Head of caudate nucleus (tissue), 42 donors: ENCODE measurements around the gene METTL9.
"Not testable (repeated sequence)": the region's sequence is repeated elsewhere in the genome, so short reads cannot be mapped to it uniquely, and the experiment has no call there.

Experiments used
- DNase-seq, 42 donors: peaks; one replicate each; pipeline versions ENCODE4 v3.0.0 to v3.0.0-alpha.2; 2020 to 2021; ENCODE audit warnings: mixed read lengths in 7 of 42
- intact Hi-C: fragments of 100-400 bp; cut with DNase I; formaldehyde crosslinking; loops from one replicate; pipeline ENCODE4 v1.15.0; 2022

Gene METTL9

DNA sequence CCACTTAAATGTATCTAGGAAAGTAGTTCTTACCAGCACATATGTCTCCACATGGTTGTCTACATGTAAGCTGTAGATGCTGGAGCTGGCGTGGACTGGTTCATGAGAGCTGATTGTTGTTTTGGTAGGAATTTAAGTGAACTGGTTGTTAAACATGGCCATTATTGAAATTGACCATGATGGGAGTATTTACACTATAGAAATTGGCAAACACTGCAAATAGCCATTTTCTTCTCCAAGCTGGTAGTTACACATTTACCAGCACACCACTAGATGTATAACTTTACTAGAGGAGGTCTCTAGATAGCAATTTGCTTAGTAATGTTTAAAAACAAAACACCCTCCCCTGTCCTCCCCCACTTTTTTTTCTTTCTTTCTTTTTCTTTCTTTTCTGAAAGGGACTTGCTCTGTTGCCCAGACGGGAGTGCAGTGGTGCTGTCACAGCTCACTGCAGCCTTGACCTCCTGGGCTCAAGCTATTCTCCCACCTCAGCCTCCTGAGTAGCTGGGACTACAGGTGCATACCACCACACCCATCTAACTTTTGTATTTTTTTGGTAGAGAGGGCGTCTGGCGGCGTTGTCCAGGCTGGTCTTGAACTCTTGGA lies 28.8 kb downstream of the METTL9 start:
- DNase-seq = no peak
- intact Hi-C loops = no loop called here

DNA sequence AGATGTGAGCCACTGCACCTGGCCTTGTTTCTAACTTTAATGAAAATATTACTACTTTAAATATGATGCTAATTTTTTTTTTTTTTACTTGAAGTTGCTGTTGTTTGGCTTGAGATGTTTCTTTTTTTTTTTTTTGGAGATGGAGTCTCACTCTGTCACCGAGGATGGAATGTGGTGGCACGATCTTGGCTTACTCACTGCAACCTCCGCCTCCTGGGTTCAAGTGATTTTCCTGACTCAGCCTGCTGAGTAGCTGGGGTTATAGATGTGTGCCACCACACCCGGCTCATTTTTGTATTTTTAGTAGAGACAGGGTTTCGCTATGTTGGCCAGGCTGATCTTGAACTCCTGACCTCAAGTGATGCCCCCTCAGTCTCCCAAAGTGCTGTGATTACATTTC lies 29.4 kb downstream of the METTL9 start:
- intact Hi-C loops = no loop called here
- no peak for DNase-seq

DNA sequence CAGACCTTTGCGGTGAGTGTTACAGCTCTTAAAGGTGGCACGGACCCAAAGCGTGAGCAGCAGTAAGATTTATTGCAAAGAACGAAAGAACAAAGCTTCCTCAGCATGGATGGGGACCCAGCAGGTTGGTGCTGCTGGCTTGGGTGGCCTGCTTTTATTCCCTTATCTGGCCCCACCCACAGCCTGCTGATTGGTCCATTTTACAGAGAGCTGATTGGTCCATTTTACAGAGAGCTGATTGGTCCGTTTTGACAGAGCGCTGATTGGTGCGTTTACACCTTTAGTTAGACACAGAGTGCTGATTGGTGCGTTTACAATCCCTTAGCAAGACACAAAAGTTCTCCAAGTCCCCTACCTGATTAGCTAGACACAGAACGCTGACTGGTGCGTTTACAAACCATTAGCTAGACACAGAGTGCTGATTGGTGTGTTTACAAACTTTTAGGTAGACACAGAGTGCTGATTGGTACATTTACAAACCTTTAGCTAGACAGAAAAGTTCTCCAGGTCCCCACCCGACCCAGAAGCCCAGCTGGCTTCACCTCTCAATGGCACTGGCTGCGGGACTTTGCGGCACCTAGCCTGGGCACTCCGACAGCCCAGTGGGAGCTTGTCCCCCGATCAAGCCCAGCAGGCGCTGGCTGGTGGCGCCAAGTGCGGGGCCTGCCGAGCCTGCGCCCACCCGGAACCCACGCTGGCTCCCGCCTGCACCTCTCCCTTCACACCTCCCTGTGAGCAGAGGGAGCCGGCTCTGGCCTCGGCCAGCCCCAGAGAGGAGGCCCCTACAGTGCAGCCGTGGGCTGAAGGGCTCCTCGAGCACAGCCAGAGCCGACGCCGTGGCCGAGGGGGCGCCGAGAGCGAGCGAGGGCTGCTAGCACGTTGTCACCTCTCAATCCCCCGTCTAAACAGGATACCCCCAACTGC lies 30.5 kb downstream of the METTL9 start:
- DNase-seq, intact Hi-C loops: not testable (repeated sequence)

DNA sequence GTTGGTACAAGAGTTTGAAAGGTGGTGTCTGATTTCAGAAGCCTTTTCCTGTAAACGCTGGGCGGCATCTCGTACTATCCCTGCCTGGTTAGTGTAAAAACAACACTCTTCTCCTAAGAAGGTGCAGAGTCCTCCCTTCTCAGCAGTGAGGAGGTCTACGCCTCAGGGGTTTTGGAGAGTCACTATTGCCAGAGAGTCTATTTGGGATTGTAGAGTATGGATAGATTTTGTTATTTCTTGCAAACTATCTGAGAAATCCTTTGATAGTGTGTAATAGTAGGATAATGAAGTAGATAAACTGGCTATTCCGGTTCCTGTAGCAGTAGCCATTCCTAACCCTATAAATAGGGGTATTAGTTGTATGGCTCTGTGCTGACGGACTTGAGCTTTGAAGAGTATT lies 31.5 kb downstream of the METTL9 start:
- DNase-seq, intact Hi-C loops: not testable (repeated sequence)

DNA sequence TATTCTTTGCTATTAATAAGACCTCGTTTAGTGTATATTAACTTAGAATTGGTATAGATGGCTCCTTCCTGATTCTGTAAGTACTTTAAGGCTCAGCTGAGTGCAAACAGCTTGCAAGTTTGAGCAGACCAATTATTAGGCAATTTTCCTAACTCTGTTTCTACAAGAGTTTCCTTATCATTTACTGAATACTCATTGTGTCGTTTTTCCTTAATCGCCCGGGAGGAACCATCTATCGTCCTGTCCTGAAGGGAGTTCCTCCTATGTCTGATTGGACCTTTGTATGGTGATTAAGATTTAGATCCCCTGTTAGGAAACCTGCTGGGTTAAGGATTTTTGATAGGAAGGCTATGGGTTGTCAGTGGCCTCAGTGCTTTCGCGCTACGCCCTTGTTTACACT lies 32.0 kb downstream of the METTL9 start:
- DNase-seq, intact Hi-C loops: not testable (repeated sequence)

DNA sequence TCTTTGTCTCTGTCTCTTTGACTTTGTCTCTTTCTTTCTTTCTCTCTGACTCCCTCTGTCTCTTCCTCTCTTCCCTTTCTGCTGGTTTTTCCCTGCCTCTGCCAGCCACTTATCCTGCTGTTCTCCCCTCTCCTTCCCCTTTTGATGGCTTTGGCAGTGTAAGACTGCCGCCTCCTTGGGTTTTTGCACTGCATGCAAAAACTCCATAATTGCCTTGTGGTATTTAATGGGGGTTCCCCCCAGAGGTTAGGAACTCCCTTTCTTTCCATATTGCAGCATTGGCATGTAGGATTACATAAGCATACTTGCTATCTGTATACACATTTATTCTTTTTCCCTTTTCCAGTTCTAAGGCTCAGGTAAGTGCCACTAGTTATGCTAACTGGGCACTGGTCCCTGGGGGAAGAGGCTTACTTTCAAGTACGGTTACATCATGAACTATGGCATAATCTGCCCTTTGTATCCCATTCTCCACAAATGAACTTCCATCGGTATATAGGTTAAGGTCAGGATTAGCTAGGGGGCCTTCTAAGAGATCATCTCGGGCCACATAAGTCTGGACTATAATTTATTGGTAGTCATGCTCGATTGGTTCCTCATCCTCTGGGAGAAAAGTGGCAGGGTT lies 32.7 kb downstream of the METTL9 start:
- DNase-seq, intact Hi-C loops: not testable (repeated sequence)

DNA sequence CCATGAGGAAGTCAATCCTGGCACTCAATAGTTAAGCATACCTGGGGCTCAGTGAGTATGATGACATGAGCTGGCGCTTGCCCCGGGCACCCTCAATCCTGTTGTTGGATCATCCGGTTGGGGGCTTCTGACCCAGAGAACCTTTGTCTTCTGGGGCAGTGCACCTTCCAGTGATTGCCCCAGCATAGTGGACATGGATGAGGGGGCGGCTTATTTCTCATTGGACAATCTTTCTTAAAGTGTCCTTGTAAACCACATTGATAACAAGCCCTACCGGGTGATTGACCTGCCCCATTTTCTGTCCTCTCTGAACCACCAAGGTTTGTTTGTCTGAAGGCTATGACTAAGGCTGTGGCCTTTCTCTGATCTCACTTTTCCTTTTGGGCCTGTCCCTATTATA lies 34.8 kb downstream of the METTL9 start:
- intact Hi-C loops = no loop called here

DNA sequence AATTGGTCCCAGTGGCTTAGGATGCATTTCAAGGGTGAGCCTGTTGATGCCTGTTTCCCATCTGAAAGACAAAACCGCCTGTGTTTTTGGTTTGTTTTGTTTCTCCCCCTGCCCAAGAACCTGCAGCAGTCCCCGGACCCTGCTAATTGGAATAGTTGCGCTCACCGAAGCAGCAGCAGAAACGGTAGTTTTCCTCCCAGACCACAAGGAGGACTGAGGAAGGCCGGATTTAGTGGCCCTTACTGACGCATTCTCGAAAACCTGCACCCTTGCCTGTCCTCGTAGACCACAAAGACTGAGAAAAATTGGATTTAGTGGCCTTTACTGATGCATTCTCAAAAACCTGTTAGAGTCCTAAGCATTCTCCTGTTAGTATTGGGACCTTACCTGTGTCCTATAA lies 36.3 kb downstream of the METTL9 start:
- intact Hi-C loops = not testable (repeated sequence)
- peak in 1 of 42 donors; percentile 21 for DNase-seq

More for the DNA sequence above, 34.8 kb downstream of the METTL9 start:
- no peak for DNase-seq

DNA sequence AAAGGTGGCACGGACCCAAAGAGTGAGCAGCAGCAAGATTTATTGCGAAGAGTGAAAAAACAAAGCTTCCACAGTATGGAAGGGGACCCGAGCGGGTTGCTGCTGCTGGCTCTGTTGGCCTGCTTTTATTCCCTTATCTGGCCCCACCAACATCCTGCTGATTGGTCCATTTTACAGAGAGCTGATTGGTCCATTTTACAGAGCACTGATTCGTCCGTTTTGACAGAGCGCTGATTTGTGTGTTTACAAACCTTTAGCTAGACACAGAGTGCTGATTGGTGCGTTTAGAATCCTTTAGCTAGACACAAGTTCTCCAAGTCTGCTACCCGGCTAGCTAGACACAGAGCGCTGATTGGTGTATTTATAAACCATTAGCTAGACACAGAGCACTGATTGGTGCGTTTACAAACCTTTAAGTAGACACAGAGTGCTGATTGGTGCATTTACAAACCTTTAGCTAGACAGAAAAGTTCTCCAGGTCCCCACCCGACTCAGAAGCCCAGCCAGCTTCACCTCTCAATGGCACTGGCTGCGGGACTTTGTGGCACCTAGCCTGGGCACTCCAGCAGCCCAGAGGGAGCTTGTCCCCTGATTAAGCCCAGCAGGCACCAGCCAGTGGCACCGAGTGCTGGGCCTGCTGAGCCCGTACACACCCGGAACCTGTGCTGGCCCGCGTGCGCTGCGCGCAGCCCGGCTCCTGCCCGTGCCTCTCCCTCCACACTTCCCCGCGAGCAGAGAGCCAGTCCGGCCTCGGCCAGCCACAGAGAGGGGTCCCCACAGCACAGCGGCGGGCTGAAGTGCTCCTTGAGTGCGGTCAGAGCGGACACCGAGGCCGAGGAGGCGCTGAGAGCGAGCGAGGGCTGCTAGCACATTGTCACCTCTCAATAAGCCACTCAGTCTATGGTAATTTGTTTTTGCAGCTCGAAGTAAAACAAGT lies 37.9 kb downstream of the METTL9 start:
- DNase-seq = no peak
- intact Hi-C loops = no loop called here

DNA sequence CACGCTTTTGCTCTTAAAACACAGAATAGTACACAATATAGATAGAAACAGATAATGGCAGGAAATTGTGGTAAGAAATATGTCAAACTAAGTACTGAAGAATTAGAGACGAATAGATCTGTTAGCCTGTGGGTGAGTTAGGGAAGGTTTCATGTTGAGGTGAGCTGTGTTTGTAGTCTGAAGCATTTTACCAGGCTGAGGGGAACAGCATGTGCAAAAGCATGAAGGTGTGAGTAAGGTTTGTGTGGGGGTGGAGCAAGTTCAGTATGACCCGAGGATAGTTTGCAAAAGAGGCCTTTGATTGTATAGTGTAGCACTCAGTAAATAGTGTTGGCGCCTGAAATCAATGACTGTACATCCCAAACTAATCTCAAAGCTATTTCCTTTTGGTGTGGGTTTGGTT lies 39.2 kb downstream of the METTL9 start:
- intact Hi-C loops = no loop called here
- DNase-seq = no peak

DNA sequence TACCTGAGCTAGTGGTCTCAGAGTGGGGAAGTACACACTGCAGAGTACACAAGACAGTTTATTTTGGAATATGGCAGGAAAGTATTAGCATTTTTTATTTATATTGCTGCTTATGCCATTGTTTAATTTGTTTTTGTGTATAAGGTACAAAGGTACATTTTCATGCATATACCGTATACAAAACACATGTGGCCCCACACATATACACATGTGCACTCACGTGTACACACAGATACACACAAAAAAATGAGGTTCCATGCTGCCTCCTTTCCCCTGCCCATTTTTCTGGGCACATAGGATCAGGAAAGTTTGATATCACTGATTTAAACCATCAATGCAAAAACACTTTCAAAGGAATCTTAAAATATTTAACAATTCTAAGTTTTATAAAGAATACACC lies 40.1 kb downstream of the METTL9 start:
- intact Hi-C loops = no loop called here
- DNase-seq = no peak

DNA sequence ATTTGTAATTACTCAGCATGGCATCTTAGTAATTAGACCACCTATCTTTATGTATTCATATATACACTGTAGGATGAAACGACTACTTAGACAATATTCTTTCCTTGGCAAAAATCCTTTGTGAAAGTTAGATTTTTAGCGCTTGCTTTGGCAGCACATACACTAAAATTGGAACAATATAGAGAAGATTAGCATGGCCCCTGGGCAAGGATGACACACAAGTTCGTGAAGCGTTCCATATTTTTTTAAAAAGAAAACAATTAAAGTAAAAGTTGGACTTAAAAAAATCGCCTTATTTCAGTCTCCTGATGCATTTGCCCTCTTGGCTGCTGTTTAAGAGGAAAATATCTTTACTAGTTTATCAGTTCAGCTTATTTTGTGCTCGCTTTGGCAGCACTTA lies 42.5 kb downstream of the METTL9 start:
- intact Hi-C loops = no loop called here
- peak in 1 of 42 donors; percentile 22 for DNase-seq

DNA sequence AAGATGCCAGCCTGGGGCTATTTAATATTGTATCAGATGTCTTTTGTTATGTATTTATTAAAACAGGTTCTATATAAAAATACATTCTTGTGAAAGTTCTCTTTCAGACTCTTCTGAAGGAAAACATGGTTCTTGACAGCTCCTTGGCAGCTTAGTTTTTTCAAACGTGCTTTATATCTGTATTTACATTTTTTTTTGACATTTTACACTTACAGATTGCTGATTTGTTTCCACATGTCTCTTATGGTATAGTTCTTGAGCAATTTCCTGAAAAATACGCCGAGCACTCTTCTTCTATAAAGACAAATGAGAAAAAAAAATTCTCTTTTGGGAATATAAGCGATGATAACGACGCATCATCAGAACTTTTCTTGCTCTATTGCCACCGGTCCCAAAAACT lies 43.5 kb downstream of the METTL9 start:
- intact Hi-C loops = no loop called here
- DNase-seq = no peak

DNA sequence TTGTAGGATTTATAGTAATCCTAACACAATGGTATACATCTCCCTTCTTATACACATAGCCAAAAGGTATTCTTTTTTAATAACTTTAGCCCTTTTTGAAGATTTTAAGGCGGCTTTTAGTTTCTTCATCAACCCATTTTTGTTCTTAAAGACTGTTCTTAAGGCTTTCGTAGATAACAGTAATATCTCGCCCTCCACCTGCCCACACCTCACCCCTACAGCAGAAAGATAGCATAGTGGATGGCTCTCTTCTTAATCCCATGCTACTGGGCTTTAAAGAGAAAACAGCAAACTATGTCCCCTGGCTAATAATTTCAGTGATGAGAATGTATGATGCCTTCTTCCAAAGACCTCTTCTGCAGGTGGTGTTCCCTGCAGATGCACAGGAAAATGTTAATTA lies 44.4 kb downstream of the METTL9 start:
- intact Hi-C loops = no loop called here
- DNase-seq = peak in 1 of 42 donors; percentile 1

DNA sequence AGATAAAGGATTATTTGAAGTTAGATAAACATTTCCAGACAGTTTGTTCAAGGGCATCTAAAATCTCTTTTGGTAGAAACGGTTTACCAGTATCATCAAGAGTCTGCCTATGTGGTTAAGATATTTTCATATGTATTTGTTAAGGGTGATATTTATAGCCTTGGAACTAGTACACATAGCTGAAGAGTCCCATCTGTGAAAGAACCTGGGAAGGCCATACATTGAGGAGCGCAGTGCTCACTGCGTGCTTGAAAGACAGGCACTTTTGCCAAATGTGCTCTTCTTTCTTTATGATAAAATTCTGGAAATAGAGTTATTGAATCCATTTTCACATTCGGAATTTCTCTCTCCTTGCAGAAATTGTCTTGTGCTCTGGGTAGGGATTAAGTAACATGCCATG lies 45.3 kb downstream of the METTL9 start:
- no peak for DNase-seq
- intact Hi-C loops = no loop called here

DNA sequence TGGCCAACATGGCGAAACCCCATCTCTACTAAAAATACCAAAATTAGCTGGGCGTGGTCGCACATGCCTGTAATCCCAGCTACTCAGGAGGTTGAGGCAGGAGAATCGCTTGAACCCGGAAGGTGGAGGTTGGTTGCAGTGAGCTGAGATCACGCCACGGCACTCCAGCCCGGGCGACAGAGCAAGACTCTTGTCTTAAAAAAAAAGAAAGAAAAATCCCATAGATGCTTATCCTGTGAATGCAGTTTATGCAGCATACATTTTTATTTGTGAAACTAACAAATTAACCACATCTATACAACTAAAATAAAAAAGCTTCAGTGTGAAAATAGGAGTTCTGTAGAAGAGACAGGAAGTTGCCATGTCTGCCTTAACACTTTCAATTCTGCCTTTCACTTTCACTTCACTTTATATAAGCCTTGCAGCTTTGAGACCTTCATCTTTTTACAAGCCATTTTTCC lies 45.9 kb downstream of the METTL9 start:
- DNase-seq = peak in 1 of 42 donors; percentile 34
- intact Hi-C loops = no loop called here

DNA sequence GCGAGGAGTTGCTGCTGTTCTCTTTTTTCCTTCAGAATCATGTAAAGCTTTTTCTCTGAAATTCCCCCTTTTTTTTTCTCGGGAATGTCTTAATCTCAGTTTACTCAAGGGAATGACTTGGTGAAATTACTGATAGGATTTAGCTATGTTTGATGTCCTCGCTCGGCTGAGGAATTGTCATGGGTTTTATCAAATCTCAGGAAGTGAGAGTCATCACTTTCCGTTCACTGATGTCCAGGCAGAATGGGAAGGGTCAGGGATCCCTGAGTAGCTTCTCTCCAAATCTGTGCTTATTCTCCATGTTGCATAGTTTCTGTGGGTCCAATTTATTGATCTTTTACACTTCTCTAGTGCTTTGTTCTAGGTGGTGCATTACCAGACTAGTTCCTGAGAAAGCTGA lies 46.7 kb downstream of the METTL9 start:
- peak in 1 of 42 donors; percentile 37 for DNase-seq
- intact Hi-C loops = no loop called here

DNA sequence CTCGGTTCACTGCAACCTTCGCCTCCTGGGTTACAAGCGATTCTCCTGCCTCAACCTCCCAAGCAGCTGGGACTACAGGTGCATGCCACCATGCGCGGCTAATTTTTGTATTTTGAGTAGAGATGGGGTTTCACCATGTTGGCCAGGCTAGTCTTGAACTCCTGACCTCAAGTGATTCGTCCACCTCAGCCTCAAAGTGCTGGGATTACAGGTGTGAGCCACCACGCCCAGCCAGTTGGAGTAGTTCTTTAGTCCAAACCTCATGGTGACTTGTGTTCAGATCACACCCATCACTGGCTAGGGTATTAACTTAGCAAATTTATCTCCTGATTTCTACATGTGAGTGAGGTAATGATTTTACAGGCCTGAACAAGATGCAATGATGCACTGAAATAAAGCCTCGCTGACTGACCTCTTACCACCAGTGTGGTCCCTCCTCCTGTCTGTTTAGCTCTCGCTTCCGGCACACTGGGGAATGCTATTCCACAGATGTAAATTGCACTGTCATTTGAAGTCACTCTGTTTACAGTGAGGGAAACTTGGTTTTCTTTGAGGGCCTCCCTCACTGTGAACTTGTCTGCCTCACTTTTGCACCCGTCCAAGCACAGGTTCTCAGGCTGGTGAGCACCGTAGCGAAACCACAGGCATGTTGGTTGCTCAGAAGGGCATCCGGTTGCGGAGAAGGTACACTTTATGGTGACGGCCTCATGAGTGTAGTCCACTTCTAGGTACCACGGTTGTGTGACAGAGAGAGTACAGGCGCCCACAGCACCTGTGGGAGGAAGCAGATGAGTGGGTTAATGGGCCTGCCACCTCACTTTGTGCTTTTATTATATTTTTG lies 47.6 kb downstream of the METTL9 start:
- DNase-seq = peak in 1 of 42 donors; percentile 34
- intact Hi-C loops = no loop called here
